Measurements from ENCODE around the gene DHCR7.
A peak's percentile ranks its signal among the peaks of the same experiment; 100 is the strongest.

The DHCR7 gene

GRCh38 chr11:71458146-71459070 is 10.2 kb upstream of the DHCR7 start:
- H3K4me3 ChIP-seq (ENCODE audit: low read depth, low read length), result no peak overlapping the region
- in situ Hi-C loops (cut with HindIII; ENCODE audit: low sequenced_read_pairs), result no loop called here
- TF ChIP-seq, protein P1, sequence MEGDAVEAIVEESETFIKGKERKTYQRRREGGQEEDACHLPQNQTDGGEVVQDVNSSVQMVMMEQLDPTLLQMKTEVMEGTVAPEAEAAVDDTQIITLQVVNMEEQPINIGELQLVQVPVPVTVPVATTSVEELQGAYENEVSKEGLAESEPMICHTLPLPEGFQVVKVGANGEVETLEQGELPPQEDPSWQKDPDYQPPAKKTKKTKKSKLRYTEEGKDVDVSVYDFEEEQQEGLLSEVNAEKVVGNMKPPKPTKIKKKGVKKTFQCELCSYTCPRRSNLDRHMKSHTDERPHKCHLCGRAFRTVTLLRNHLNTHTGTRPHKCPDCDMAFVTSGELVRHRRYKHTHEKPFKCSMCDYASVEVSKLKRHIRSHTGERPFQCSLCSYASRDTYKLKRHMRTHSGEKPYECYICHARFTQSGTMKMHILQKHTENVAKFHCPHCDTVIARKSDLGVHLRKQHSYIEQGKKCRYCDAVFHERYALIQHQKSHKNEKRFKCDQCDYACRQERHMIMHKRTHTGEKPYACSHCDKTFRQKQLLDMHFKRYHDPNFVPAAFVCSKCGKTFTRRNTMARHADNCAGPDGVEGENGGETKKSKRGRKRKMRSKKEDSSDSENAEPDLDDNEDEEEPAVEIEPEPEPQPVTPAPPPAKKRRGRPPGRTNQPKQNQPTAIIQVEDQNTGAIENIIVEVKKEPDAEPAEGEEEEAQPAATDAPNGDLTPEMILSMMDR (IDR thresholded peaks at IDR 0.05; ENCODE audit: low read depth, low read length), result no peak
- DNase-seq (ENCODE audit: low read depth, low spot score), result no peak

GRCh38 chr11:71456831-71457230 is 8.6 kb upstream of the DHCR7 start:
- in situ Hi-C loops (cut with HindIII; ENCODE audit: low sequenced_read_pairs), result no loop called here

GRCh38 chr11:71456294-71456693 is 8.1 kb upstream of the DHCR7 start:
- in situ Hi-C loops (cut with HindIII; ENCODE audit: low sequenced_read_pairs), result no loop called here
- no peak for DNase-seq (ENCODE audit: low read depth, low spot score)
- TF ChIP-seq, protein P1 (IDR thresholded peaks at IDR 0.05; ENCODE audit: low read depth, low read length), result no peak
- H3K4me3 ChIP-seq (ENCODE audit: low read depth, low read length), result no peak overlapping the region

More at GRCh38 chr11:71456831-71457230, 8.6 kb upstream of the DHCR7 start:
- no peak for DNase-seq (ENCODE audit: low read depth, low spot score)
- TF ChIP-seq, protein P1 (IDR thresholded peaks at IDR 0.05; ENCODE audit: low read depth, low read length), result no peak
- no peak overlapping the region for H3K4me3 ChIP-seq (ENCODE audit: low read depth, low read length)

- in situ Hi-C loops (cut with HindIII; ENCODE audit: low sequenced_read_pairs), result no loop called here
- no peak for DNase-seq (ENCODE audit: low read depth, low spot score)
- TF ChIP-seq, protein P1 (IDR thresholded peaks at IDR 0.05; ENCODE audit: low read depth, low read length), result no peak
- H3K4me3 ChIP-seq (ENCODE audit: low read depth, low read length), result no peak overlapping the region
Measured at GRCh38 chr11:71454470-71455113, 6.4 kb upstream of the DHCR7 start.

- DNase-seq (ENCODE audit: low read depth, low spot score), result no peak
- in situ Hi-C loops (cut with HindIII; ENCODE audit: low sequenced_read_pairs), result no loop called here
- H3K4me3 ChIP-seq (ENCODE audit: low read depth, low read length), result peak overlapping the region; percentile 84
- TF ChIP-seq, protein P1 (IDR thresholded peaks at IDR 0.05; ENCODE audit: low read depth, low read length), result no peak
Measured at GRCh38 chr11:71453918-71454304, 5.7 kb upstream of the DHCR7 start.

DNA sequence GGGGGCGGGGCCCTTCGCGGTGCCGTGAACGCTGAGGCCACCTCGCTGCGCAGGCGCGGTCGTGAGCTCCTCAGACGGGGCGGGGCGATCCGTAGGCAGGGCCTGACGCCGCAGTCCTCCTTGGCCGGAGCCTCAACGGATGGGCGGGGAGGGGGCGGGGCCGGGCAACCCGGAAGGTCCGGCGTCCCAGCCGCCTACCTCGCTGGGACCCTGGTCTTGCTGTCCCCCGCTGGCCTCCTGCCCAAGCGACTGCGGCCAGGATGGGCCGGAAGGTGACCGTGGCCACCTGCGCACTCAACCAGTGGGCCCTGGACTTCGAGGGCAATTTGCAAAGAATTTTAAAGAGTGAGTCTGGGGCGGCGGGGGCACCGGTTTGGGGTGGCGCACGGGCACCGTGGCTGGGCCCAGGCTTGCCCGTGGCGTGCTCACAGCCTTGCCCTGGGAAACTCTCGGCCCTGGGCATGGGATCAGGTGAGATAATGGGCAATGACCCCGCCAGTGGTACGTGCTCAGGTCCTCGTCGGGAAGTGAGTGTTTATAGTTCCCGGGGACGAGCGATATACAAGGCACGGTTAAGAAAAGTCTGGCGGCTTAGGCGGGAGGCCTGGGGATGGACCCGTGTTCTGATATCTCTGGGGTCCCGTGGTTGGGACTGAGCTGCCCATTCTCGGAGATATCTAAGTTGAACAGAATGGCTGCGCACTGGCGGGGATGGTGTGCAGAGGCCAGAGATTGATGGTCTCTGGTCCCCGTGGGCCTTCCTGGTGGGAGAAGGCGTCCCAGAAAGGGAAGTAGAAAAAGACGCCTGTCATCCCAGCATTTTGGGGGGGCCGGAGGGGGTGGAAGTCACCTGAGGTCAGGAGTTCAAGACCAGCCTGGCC is 5.1 kb upstream of the DHCR7 start, which contains the start of gene NADSYN1:
Gene NADSYN1, plus strand, starts transcription at position 167 of the 881 bp plus-strand sequence. Its CDS starts 94 bp downstream, at position 261.
- peak within 1 kb of the TSS; percentile 84 for H3K4me3 ChIP-seq (ENCODE audit: low read depth, low read length)
- TF ChIP-seq, protein P1 (IDR thresholded peaks at IDR 0.05; ENCODE audit: low read depth, low read length), result no peak
- in situ Hi-C loops (cut with HindIII; ENCODE audit: low sequenced_read_pairs), result no loop called here
- peak; percentile 92 for DNase-seq (ENCODE audit: low read depth, low spot score)

All from astrocyte of the spinal cord (primary cell).